NB4 (cell line): ENCODE data around the gene ARHGEF17.

Source experiments
- CTCF ChIP-seq: IDR thresholded peaks from one replicate; pipeline ENCODE4 v1.5.1; 2012; ENCODE audit warnings: low read depth, low read length
- POLR2A ChIP-seq: IDR thresholded peaks from 2 replicates; pipeline ENCODE4 v1.6.1; 2011; ENCODE audit warnings: mild to moderate bottlenecking; ENCODE audit not compliant: insufficient read length; ENCODE audit errors: extremely low read depth

DNA sequence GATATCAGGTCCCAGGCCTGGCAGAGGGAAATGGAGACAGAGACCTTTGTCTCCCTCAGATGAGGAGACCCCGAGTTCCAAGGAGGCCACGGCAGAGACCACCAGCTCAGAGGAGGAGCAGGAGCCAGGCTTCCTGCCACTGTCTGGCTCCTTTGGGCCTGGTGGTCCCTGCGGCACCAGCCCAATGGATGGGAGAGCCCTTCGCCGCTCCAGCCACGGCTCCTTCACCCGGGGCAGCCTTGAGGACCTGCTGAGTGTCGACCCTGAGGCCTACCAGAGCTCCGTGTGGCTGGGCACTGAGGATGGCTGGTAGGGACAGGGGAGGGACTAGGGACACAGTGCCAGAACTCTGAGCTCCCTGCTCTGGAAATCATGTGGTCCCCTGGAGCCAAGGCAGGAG, 55.1 kb downstream of the ARHGEF17 start:
- TF ChIP-seq POLR2A (no peak), CTCF (no peak)
